GM21367 (cell line): Measurements from ENCODE around the gene RNF227.
"Not testable (repeated sequence)": the region's sequence is repeated elsewhere in the genome, so short reads cannot be mapped to it uniquely, and the experiment has no call there.

ENCODE experiments used
- ATAC-seq: cut with Tn5 transposase; IDR thresholded peaks from one replicate; pipeline ENCODE4 v1.9.1; 2021; ENCODE audit not compliant: unreplicated experiment

The RNF227 gene

DNA sequence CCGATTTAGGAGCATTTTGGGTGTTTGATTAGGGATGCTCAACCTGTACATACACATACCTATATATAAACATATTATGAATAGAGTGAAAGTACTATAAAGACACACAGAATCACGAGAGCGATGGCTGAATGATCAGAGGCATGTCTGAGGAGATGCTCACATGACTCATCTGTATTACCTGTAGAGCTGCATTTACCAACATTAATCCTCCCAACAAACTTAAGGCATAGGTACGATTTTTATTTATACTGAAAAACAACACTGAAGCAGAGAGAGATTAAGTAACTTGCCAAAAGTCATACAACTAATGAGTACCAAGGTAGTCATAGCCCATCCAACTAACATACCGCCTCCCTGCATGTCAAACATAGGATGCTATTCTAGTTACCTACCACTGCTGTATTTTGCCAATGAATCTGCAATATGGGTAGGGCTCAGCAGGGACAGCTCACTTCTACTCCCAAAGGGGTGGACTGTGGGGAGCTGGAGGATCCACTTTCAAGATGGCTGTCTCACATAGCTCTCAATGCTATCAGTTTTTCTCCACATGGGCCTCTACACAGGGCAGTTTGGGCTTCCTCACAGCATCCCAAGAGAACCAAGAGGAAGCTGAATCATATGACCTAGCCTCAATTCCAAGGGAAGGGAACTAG is 51.0 kb downstream of the RNF227 start:
- no peak for ATAC-seq

DNA sequence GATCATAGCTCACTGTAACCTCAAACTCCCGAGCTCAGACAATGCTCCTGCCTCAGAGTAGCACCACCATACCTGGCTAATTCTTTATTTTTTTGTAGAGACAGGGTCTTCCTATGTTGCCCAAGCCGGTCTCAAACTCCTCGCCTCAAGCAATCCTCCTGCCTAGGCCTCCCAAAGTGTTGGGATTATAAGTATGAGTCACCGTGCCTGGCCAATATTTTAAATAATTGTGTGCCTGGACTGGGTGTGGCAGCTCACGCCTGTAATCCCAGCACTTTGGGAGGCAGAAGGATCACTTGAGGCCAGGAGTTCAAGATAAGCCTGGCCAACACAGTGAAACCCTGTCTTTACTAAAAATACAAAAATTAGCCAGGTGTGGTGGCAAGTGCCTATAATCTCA is 51.7 kb downstream of the RNF227 start:
- ATAC-seq = not testable (repeated sequence)
